Endodermal cell (in vitro differentiated cells): ENCODE measurements around the gene SUOX. TPM values are rescaled to one million over a fixed set of nuclear protein-coding genes. Genes with fewer than 3 reads are reported as not detected.

Source experiments
- DNase-seq: peaks from one replicate; pipeline ENCODE4 v3.0.0-alpha.2; 2017
- H3K27ac ChIP-seq: 2 replicates; pipeline ENCODE4 v1.5.1; 2013; ENCODE audit warnings: mild to moderate bottlenecking, low read depth, low read length, moderate library complexity
- H3K27me3 ChIP-seq: 2 replicates; pipeline ENCODE4 v1.6.1; 2013; ENCODE audit warnings: mild to moderate bottlenecking, low read length, moderate library complexity; ENCODE audit not compliant: insufficient read depth, control insufficient read depth, poor library complexity, severe bottlenecking
- H3K36me3 ChIP-seq: 2 replicates; pipeline ENCODE4 v1.7.0; 2013; ENCODE audit warnings: mild to moderate bottlenecking, low read length, moderate library complexity; ENCODE audit not compliant: control insufficient read depth, insufficient read depth
- H3K4me1 ChIP-seq: one replicate; pipeline ENCODE4 v1.7.0; 2013; ENCODE audit warnings: low read length; ENCODE audit not compliant: control insufficient read depth, insufficient read depth
- H3K4me3 ChIP-seq: 2 replicates; pipeline ENCODE4 v1.5.1; 2013; ENCODE audit warnings: mild to moderate bottlenecking, low read length, moderate library complexity
- H3K9ac ChIP-seq: 2 replicates; pipeline ENCODE4 v1.6.1; 2013; ENCODE audit warnings: mild to moderate bottlenecking, low read length, moderate library complexity; ENCODE audit not compliant: poor library complexity, severe bottlenecking; ENCODE audit errors: extremely low read depth
- H3K9me3 ChIP-seq: 2 replicates; pipeline ENCODE4 v1.6.1; 2013; ENCODE audit warnings: mild to moderate bottlenecking, low read length, moderate library complexity; ENCODE audit not compliant: control insufficient read depth
- H3K27ac Mint-ChIP-seq: 2 replicates; pipeline ENCODE4 v1.8.0; 2020; ENCODE audit warnings: mixed read lengths
- H3K27me3 Mint-ChIP-seq: 2 replicates; pipeline ENCODE4 v1.8.0; 2021; ENCODE audit warnings: mild to moderate bottlenecking, mixed read lengths; ENCODE audit not compliant: insufficient read depth
- H3K36me3 Mint-ChIP-seq: 2 replicates; pipeline ENCODE4 v1.8.0; 2020; ENCODE audit warnings: low read depth, mixed read lengths
- H3K4me1 Mint-ChIP-seq: 2 replicates; pipeline ENCODE4 v1.8.0; 2020; ENCODE audit warnings: mixed read lengths
- H3K4me3 Mint-ChIP-seq: 2 replicates; pipeline ENCODE4 v1.8.0; 2020; ENCODE audit warnings: mild to moderate bottlenecking, moderate library complexity, mixed read lengths
- H3K9me3 Mint-ChIP-seq: 2 replicates; pipeline ENCODE4 v1.8.0; 2020; ENCODE audit warnings: mild to moderate bottlenecking, mixed read lengths
- WGBS, 2 experiments: methylation state at CpG; one replicate each; pipeline versions ENCODE4 v1.1.5 to v1.1.7; 2013; ENCODE audit warnings: missing lambda C conversion rate in 2 of 2, mixed read lengths in 1 of 2; ENCODE audit not compliant: insufficient coverage in 1 of 2, insufficient read length in 1 of 2; 5-methylcytosine and 5-hydroxymethylcytosine counted together
- total RNA-seq, 2 donors: library from RNA; stranded (reverse); fragmentation: NEBNext Ultra II Directional in 1 of 2; extraction: Animal tissue kit (Norgen Biotek cat#: 25700) in 1 of 2; gene quantifications; 2 replicates in 1 of 2; 3 replicates in 1 of 2; pipeline ENCODE4 v1.2.1, GENCODE V29; 2021
- TF ChIP-seq, protein P1 (sequence below): fragments of 200-600 bp; sonication (generic); conservative IDR thresholded peaks from 2 replicates; pipeline ENCODE4 v1.5.0; 2021; ENCODE audit warnings: antibody characterized with exemption, mild to moderate bottlenecking

The SUOX gene
- total RNA-seq, 2 donors from 2014 or later = 23.2 to 27.5 TPM

DNA sequence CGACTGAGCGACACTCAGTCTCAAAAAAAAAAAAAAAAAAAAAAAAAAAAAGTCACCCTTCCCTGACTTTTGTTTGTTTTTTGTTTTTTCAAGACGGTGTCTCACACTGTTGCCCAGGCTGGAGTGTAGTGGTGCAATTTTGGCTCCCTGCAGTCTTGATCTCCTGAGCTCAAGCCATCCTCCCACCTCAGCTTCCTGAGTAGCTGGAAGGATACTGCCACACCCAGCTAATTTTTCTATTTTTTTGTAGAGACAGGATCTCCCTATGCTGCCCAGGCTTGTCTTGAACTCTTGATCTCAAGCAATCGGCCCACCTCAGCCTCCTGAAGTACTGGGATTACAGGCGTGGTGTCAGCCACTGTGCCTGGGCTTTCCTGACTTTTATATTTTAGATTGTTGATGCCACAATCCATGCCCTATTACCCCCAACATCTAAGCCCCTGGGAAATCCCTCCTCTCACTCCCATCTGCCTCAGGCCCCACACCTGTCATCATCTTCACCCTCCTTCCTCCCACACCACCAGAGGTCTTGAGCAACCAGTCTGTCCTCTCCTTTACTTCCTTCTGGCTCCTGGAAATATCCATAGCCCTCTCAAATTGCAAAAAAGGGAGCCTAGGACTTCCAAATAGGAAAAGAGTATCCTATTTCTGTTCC is 31.6 kb downstream of the SUOX start:
- no peak overlapping the region for H3K9ac ChIP-seq
- H3K4me1 Mint-ChIP-seq = no peaks in the 10 kb centered on the region
- no peaks in the 10 kb centered on the region for H3K4me1 ChIP-seq
- no peak overlapping the region for H3K27ac Mint-ChIP-seq
- DNase-seq = no peak
- H3K36me3 Mint-ChIP-seq = peaks cover 65% of the 10 kb centered on the region
- no peaks in the 10 kb centered on the region for H3K9me3 Mint-ChIP-seq
- peaks cover 30% of the 10 kb centered on the region for H3K36me3 ChIP-seq
- WGBS, 2 experiments = 67 to 73% methylated on average over 3 to 5 of the region's 5 CpGs
- H3K27ac ChIP-seq = no peak overlapping the region
- TF ChIP-seq, protein P1, sequence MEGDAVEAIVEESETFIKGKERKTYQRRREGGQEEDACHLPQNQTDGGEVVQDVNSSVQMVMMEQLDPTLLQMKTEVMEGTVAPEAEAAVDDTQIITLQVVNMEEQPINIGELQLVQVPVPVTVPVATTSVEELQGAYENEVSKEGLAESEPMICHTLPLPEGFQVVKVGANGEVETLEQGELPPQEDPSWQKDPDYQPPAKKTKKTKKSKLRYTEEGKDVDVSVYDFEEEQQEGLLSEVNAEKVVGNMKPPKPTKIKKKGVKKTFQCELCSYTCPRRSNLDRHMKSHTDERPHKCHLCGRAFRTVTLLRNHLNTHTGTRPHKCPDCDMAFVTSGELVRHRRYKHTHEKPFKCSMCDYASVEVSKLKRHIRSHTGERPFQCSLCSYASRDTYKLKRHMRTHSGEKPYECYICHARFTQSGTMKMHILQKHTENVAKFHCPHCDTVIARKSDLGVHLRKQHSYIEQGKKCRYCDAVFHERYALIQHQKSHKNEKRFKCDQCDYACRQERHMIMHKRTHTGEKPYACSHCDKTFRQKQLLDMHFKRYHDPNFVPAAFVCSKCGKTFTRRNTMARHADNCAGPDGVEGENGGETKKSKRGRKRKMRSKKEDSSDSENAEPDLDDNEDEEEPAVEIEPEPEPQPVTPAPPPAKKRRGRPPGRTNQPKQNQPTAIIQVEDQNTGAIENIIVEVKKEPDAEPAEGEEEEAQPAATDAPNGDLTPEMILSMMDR = no peak
- no peak overlapping the region for H3K4me3 Mint-ChIP-seq
- no peak overlapping the region for H3K4me3 ChIP-seq
- H3K27me3 Mint-ChIP-seq = no peaks in the 10 kb centered on the region
- H3K9me3 ChIP-seq = no peaks in the 10 kb centered on the region
- no peaks in the 10 kb centered on the region for H3K27me3 ChIP-seq

DNA sequence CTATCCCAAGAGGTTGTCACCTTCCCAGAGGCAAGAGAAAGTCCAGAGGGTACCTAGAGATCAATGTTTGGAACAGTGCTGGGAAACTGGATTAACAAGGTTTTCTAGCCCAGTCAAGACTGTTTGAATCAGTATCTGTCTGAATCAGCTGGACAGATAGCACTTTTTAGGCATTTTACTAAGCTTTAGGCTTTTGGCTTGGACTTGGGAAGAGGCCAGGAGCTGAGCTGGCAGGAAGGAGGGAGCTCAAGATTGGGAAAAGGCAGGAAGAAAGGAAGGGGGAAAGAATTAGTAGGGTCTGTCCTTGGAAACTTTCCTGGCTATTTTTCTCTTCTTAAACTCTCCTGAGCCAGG is 32.1 kb downstream of the SUOX start:
- Histone ChIP-seq H3K36me3 (peaks cover 29% of the 10 kb centered on the region), H3K4me1 (no peaks in the 10 kb centered on the region), H3K27ac (no peak overlapping the region), H3K9ac (no peak overlapping the region), H3K27me3 (no peaks in the 10 kb centered on the region), H3K4me3 (no peak overlapping the region), H3K9me3 (no peaks in the 10 kb centered on the region)
- Mint-ChIP-seq H3K9me3 (no peaks in the 10 kb centered on the region), H3K4me3 (no peak overlapping the region), H3K27me3 (no peaks in the 10 kb centered on the region), H3K4me1 (no peaks in the 10 kb centered on the region), H3K36me3 (peaks cover 67% of the 10 kb centered on the region), H3K27ac (no peak overlapping the region)
- no peak for DNase-seq
- TF ChIP-seq, protein P1 = no peak

DNA sequence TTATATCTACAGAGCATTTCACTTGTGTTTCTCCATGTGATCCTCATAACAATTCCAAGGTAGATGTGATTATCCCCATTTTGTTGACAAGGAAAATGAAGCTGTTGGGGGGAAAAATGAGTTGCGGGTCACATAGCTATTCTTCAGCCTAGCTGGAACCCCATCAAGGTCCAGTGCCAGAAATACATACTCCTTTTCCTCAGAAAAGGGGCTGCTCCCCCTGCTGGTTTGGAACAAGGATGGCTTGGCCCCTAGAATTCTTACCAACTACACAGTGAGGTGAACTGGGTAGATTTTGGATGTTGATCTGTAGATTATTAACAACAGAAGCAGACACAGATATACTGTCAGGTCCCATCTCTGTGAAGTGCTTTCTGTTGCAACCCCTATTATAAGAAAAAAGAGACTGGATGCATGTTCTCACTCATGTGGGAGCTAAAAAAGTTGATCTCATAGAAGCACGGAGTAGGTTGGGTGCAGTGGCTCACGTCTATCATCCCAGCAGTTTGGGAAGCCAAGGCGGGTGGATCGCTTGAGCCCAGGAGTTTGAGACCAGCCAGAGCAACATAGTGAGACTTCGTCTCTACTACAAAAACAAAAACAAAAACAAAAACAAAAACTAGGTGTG is 32.7 kb downstream of the SUOX start:
- Mint-ChIP-seq H3K27me3 (no peaks in the 10 kb centered on the region), H3K4me3 (no peak overlapping the region), H3K4me1 (no peaks in the 10 kb centered on the region), H3K36me3 (peaks cover 71% of the 10 kb centered on the region), H3K27ac (no peak overlapping the region), H3K9me3 (no peaks in the 10 kb centered on the region)
- TF ChIP-seq, protein P1 = peak; percentile 84
- 82 to 95% methylated on average over 5 to 6 of the region's 6 CpGs for WGBS, 2 experiments
- no peak overlapping the region for H3K27ac ChIP-seq
- peaks cover 25% of the 10 kb centered on the region for H3K36me3 ChIP-seq
- H3K4me1 ChIP-seq = no peaks in the 10 kb centered on the region
- H3K9ac ChIP-seq = no peak overlapping the region
- H3K4me3 ChIP-seq = no peak overlapping the region
- H3K27me3 ChIP-seq = no peaks in the 10 kb centered on the region
- peak; percentile 83 for DNase-seq
- no peaks in the 10 kb centered on the region for H3K9me3 ChIP-seq
